SK-N-SH treated with all-trans-retinoic acid at 6 μM for 48 hours (cell line): ENCODE results near the gene WDR48.

Experiments
- ARNTL ChIP-seq: fragments of 450-650 bp; formaldehyde crosslinking; IDR thresholded peaks from 2 replicates; pipeline ENCODE4 v1.5.0; 2020; ENCODE audit warnings: low read depth, mild to moderate bottlenecking, moderate library complexity, borderline replicate concordance
- OSR1 ChIP-seq: fragments of 250-450 bp; sonication (Bioruptor Pico); IDR thresholded peaks from 2 replicates; pipeline ENCODE4 v1.8.0; 2022; ENCODE audit warnings: moderate library complexity, mild to moderate bottlenecking, inconsistent platforms
- RARB ChIP-seq: fragments of 250-450 bp; sonication (Bioruptor Pico); IDR thresholded peaks from 2 replicates; pipeline ENCODE4 v1.8.0; 2021; ENCODE audit warnings: mild to moderate bottlenecking, moderate library complexity
- ZNF70 ChIP-seq: fragments of 450-650 bp; formaldehyde crosslinking; IDR thresholded peaks from 2 replicates; pipeline ENCODE4 v1.5.0; 2020; ENCODE audit warnings: mild to moderate bottlenecking, moderate library complexity
- ZNF8 ChIP-seq: fragments of 450-650 bp; formaldehyde crosslinking; IDR thresholded peaks from 2 replicates; pipeline ENCODE4 v1.5.0; 2020; ENCODE audit warnings: mild to moderate bottlenecking, moderate library complexity

GRCh38 chr3:39133822-39134221 lies 82.0 kb downstream of the WDR48 start:
- TF ChIP-seq ZNF8 (CRISPR knock-in tag) (no peak), RARB (CRISPR knock-in tag) (no peak), ZNF70 (CRISPR knock-in tag) (no peak), ARNTL (no peak), OSR1 (CRISPR knock-in tag) (no peak)
